Vagina (tissue), 2 donors: ENCODE measurements around the gene GSG1L. TPM values are rescaled to one million over a fixed set of nuclear protein-coding genes. Genes with fewer than 3 reads are reported as not detected.

Experiments
- DNase-seq, 2 donors: peaks; one replicate each; pipeline ENCODE4 v3.0.0-alpha.2; 2017; ENCODE audit errors: extremely low spot score in 2 of 2
- H3K27ac ChIP-seq: fragments of 200-600 bp; sonication (generic); one replicate; pipeline ENCODE4 v1.5.1; 2019
- H3K27me3 ChIP-seq: fragments of 200-600 bp; sonication (generic); one replicate; pipeline ENCODE4 v1.5.1; 2019
- H3K36me3 ChIP-seq, 2 donors: fragments of 200-600 bp; sonication (generic); one replicate each; pipeline ENCODE4 v1.5.1; 2017 to 2019
- H3K4me1 ChIP-seq: fragments of 200-600 bp; sonication (generic); one replicate; pipeline ENCODE4 v1.5.1; 2019
- H3K4me3 ChIP-seq, 2 donors: fragments of 200-600 bp; sonication (generic); 1 replicate in 1 of 2; 2 replicates in 1 of 2; pipeline ENCODE4 v1.5.1; 2016 to 2019
- H3K9me3 ChIP-seq: fragments of 200-600 bp; sonication (generic); one replicate; pipeline ENCODE4 v1.5.1; 2019
- CTCF ChIP-seq, 3 experiments: fragments of 450-650 bp in 2 of 3; fragments of 200-600 bp in 1 of 3; sonication (generic) in 1 of 3; IDR thresholded peaks; one replicate each; pipeline ENCODE4 v1.5.1; 2017 to 2019; ENCODE audit warnings: antibody characterized with exemption in 3 of 3, mild to moderate bottlenecking in 2 of 3, moderate library complexity in 2 of 3
- POLR2A ChIP-seq, 2 donors: fragments of 450-650 bp; IDR thresholded peaks; one replicate each; pipeline ENCODE4 v1.6.1; 2017; ENCODE audit warnings: antibody characterized with exemption in 2 of 2, mild to moderate bottlenecking in 2 of 2, moderate library complexity in 2 of 2
- POLR2AphosphoS5 ChIP-seq, 2 donors: sonication (generic); formaldehyde crosslinking; IDR thresholded peaks; one replicate each; pipeline ENCODE4 v1.9.0; 2017; ENCODE audit warnings: antibody characterized with exemption in 2 of 2, mild to moderate bottlenecking in 2 of 2, low read depth in 1 of 2; ENCODE audit not compliant: insufficient read depth in 1 of 2
- intact Hi-C: fragments of 100-400 bp; cut with DNase I; formaldehyde crosslinking; loops from one replicate; pipeline ENCODE4 v1.15.1; 2023
- total RNA-seq: library from RNA; depleted of rRNA; stranded (reverse); fragments of >200 nt; gene quantifications from one replicate; pipeline ENCODE4 v1.2.3, GENCODE V29; 2016

GSG1L gene
- total RNA-seq, 1 donor from 2014 or later, result not detected

DNA sequence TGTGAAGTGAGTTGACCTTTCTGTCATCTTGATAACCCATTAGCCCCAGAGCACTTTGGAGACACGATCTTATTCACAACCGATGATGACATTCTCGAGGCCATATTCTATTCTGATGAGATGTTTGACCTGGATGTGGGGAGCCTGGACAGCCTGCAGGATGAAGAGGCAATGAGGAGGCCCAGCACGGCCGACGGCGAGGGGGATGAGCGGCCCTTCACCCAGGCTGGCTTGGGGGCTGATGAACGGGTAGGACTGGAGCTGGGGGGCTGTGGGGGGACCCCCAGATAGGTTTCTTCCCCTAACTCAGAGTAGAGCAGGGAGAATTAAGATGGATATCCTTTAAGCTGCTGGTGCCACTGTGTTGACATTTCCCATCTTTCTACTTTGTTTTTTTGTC is 311.8 kb downstream of the GSG1L start:
- no peak for TF ChIP-seq POLR2AphosphoS5 (IDR thresholded peaks at IDR 0.05; ENCODE audit: insufficient read depth in 1 of 2, low read depth in 1 of 2)
- no peak for TF ChIP-seq CTCF (IDR thresholded peaks at IDR 0.05)
- TF ChIP-seq POLR2A (IDR thresholded peaks at IDR 0.05), result no peak
- Histone ChIP-seq H3K9me3 (no peaks in the 10 kb centered on the region), H3K27ac (no peak overlapping the region), H3K36me3 (peaks cover 0 to 9% of the 10 kb centered on the region in 2 donors), H3K4me3 (no peak overlapping the region), H3K4me1 (no peaks in the 10 kb centered on the region), H3K27me3 (no peaks in the 10 kb centered on the region)
- DNase-seq, result no peak
- intact Hi-C loops, result no loop called here

GRCh38 chr16:27751233-27751632 is 312.3 kb downstream of the GSG1L start:
- no peak for DNase-seq
- Histone ChIP-seq H3K36me3 (peaks cover 0 to 9% of the 10 kb centered on the region in 2 donors), H3K27me3 (no peaks in the 10 kb centered on the region), H3K4me3 (no peak overlapping the region), H3K27ac (no peak overlapping the region), H3K4me1 (no peaks in the 10 kb centered on the region), H3K9me3 (no peaks in the 10 kb centered on the region)
- TF ChIP-seq CTCF (IDR thresholded peaks at IDR 0.05), result no peak
- TF ChIP-seq POLR2AphosphoS5 (IDR thresholded peaks at IDR 0.05; ENCODE audit: insufficient read depth in 1 of 2, low read depth in 1 of 2), result no peak
- TF ChIP-seq POLR2A (IDR thresholded peaks at IDR 0.05), result no peak
- intact Hi-C loops, result no loop called here

GRCh38 chr16:27749946-27750345 is 313.6 kb downstream of the GSG1L start:
- no peak for DNase-seq
- TF ChIP-seq CTCF (IDR thresholded peaks at IDR 0.05), result no peak
- Histone ChIP-seq H3K9me3 (no peaks in the 10 kb centered on the region), H3K27ac (no peak overlapping the region), H3K4me1 (no peaks in the 10 kb centered on the region), H3K4me3 (no peak overlapping the region), H3K27me3 (no peaks in the 10 kb centered on the region), H3K36me3 (peaks cover 0 to 9% of the 10 kb centered on the region in 2 donors)
- intact Hi-C loops, result no loop called here

DNA sequence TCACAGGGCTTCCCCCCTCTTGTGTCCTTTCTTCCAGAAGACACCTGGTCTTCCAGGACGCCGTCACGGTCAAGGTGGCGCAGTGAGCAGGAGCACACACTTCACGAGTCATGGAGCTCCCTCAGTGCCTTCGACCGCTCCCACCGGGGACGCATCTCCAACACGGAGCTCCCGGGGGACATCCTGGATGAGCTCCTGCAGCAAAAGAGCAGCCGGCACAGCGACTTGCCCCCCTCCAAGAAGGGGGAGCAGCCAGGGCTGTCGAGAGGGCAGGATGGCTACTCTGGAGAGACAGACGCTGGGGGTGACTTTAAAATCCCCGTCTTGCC is 314.0 kb downstream of the GSG1L start:
- Histone ChIP-seq H3K36me3 (peaks cover 0 to 9% of the 10 kb centered on the region in 2 donors), H3K9me3 (no peaks in the 10 kb centered on the region), H3K4me3 (no peak overlapping the region), H3K27me3 (no peaks in the 10 kb centered on the region), H3K4me1 (no peaks in the 10 kb centered on the region), H3K27ac (no peak overlapping the region)
- TF ChIP-seq POLR2AphosphoS5 (IDR thresholded peaks at IDR 0.05; ENCODE audit: insufficient read depth in 1 of 2, low read depth in 1 of 2), result no peak
- TF ChIP-seq POLR2A (IDR thresholded peaks at IDR 0.05), result no peak
- no peak for TF ChIP-seq CTCF (IDR thresholded peaks at IDR 0.05)
- intact Hi-C loops, result no loop called here
- DNase-seq, result no peak

DNA sequence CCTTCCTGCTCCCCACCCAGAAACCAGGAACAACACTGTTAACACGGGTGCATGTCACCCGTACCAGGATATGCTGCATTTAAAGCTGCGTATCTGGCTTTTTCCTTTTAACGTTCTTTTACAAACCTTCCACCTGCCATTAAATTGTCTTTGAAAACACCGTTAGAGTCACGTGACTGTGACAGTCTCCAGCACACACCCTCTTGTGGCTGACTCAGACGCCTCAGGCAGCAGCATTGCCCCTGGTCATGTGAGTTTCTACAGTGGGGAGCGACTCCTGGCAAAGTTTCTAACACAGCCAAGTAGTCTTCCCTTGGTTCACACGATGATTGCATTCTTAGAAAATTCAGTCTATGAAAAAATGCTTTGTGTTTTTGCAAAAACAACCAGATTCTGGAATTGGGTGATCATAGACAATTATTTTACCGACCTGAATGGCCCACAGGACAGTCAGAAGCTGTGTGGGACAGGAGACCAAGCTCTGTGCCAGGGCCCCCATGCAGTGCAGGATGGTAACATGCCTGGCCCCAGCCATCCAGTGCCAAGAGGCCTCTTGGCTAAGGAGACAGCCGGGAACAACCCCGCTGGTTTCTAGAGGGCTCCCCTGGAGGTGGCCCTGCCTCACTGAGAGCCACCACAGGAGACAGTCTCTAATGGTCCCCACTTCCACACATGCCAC is 314.5 kb downstream of the GSG1L start:
- Histone ChIP-seq H3K36me3 (peaks cover 0 to 9% of the 10 kb centered on the region in 2 donors), H3K9me3 (no peaks in the 10 kb centered on the region), H3K4me3 (no peak overlapping the region), H3K27ac (no peak overlapping the region), H3K27me3 (no peaks in the 10 kb centered on the region), H3K4me1 (no peaks in the 10 kb centered on the region)
- no peak for DNase-seq
- no peak for TF ChIP-seq POLR2A (IDR thresholded peaks at IDR 0.05)
- TF ChIP-seq CTCF (IDR thresholded peaks at IDR 0.05), result no peak
- TF ChIP-seq POLR2AphosphoS5 (IDR thresholded peaks at IDR 0.05; ENCODE audit: insufficient read depth in 1 of 2, low read depth in 1 of 2), result no peak
- intact Hi-C loops, result no loop called here
